LNCaP clone FGC (cell line): Measurements from ENCODE around the gene GRAMD4.

ENCODE experiments used
- DNase-seq: peaks from one replicate; pipeline ENCODE4 v3.0.0-alpha.2; 2011; ENCODE audit warnings: low read depth
- H3K4me3 ChIP-seq: 2 replicates; pipeline ENCODE4 v1.5.1; 2011; ENCODE audit warnings: mild to moderate bottlenecking, low read depth, low read length, control low read depth
- TF ChIP-seq, protein P1 (sequence below): IDR thresholded peaks from 2 replicates; pipeline ENCODE4 v1.5.1; 2012; ENCODE audit warnings: mild to moderate bottlenecking; ENCODE audit not compliant: control insufficient read depth, insufficient read depth; ENCODE audit errors: extremely low read depth

Gene GRAMD4

DNA sequence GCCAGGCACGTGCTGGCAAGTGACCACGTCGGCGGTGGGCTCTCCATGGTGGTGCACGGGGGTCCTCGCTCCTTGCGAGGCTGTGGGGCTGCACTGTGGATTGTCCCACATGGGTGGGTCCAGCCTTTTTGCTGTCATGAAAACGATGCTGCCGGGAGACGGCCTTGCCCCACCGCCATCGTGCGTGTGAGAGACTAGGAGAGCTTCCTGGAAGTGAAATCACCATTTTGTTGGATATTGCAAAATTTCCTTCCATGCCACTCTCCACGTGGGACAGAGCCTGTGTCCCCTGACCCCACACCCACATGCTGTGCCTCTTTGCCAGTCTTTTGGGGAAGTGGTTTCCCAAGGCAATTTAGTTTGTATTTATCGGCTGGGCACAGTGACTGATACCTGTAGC lies 18.2 kb upstream of the GRAMD4 start:
- DNase-seq, result no peak
- no peak overlapping the region for H3K4me3 ChIP-seq
- TF ChIP-seq, protein P1, sequence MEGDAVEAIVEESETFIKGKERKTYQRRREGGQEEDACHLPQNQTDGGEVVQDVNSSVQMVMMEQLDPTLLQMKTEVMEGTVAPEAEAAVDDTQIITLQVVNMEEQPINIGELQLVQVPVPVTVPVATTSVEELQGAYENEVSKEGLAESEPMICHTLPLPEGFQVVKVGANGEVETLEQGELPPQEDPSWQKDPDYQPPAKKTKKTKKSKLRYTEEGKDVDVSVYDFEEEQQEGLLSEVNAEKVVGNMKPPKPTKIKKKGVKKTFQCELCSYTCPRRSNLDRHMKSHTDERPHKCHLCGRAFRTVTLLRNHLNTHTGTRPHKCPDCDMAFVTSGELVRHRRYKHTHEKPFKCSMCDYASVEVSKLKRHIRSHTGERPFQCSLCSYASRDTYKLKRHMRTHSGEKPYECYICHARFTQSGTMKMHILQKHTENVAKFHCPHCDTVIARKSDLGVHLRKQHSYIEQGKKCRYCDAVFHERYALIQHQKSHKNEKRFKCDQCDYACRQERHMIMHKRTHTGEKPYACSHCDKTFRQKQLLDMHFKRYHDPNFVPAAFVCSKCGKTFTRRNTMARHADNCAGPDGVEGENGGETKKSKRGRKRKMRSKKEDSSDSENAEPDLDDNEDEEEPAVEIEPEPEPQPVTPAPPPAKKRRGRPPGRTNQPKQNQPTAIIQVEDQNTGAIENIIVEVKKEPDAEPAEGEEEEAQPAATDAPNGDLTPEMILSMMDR, result no peak

DNA sequence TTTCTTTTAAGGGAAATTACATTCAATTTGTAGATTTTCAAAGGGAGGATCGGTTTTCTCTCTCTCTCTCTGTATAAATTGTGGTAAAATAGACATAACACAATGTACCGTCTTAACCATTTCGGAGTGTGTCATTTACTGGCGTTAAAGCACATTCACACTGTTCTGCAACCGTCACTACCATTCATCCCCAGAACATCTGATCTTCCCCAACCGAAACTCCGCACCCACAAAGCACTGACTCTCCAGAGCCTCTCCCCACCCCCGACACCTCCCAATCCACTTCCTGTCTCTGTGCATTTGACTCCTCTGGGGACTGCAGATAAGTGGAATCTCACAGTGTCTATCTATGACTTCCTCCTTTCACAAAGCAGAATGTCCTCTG lies 15.9 kb upstream of the GRAMD4 start:
- DNase-seq, result no peak
- no peak overlapping the region for H3K4me3 ChIP-seq
- TF ChIP-seq, protein P1, result no peak

DNA sequence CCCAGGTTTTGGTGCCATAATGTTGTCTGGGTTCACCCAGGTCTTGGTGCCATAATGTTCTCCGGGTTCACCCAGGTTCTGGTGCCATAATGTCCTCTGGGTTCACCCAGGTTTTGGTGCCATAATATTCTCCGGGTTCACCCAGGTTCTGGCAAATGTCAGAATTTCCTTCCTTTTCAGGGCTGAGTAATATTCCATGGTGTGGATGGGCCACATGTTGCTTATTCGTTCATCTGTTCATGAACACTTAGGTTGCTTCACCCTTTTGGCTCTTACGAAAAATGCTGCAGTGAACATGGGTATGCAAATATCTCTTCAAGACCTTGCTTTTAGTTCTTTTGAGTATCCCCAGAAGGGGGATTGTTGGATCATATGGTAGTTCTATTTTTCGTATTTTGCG lies 15.1 kb upstream of the GRAMD4 start:
- TF ChIP-seq, protein P1, result no peak
- DNase-seq, result no peak
- H3K4me3 ChIP-seq, result no peak overlapping the region

DNA sequence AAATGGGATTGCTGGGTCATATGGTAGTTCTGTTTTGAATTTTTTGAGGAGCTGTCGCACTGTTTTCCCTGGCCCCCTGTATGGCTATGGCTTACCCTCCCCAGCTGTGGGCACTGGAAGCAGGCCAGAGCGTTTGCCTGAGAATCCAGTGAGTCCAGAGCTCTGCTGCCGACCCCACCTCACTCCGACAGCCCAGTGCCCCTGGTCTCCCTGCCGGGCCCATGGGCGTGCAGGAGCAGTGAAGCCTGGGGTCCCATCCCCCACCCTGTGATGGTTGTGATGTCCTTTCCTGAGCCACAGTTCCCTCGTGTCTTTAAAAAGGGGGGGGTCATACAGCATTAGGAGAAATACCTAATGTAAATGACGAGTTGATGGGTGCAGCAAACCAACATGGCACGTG lies 13.3 kb upstream of the GRAMD4 start:
- TF ChIP-seq, protein P1, result no peak
- no peak for DNase-seq
- no peak overlapping the region for H3K4me3 ChIP-seq

DNA sequence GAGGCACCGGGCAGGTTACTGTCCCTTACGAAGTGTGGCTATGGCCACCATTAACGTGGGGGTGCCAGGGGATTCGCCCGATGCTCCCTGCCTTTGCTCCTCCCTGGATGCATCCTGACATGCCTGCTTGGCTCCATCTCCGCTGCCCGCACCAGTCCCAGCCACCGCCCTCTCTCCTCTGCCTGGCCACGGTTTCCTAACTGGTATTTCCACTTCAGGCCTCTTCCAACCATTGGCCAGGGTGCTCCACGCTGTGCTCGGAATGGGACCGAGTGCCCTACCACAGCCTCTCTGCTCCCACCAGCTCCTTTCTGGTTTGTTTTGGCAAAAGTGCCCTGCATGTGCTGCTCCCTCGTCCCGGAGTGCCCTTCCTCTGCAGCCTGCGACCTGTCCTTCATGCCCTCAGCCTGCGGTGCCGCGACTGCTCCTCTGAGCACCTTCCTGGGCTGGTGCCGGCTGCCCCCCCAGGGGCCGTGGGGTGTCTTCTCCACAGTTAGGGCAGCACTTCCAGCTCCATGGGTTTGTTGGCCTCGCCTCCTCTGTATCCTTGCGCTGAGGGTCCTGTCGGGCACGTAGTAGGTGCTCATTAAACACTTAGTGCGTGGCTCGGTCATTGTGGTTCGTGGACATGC lies 12.6 kb upstream of the GRAMD4 start:
- H3K4me3 ChIP-seq, result no peak overlapping the region
- peak; percentile 14 for DNase-seq
- TF ChIP-seq, protein P1, result no peak

DNA sequence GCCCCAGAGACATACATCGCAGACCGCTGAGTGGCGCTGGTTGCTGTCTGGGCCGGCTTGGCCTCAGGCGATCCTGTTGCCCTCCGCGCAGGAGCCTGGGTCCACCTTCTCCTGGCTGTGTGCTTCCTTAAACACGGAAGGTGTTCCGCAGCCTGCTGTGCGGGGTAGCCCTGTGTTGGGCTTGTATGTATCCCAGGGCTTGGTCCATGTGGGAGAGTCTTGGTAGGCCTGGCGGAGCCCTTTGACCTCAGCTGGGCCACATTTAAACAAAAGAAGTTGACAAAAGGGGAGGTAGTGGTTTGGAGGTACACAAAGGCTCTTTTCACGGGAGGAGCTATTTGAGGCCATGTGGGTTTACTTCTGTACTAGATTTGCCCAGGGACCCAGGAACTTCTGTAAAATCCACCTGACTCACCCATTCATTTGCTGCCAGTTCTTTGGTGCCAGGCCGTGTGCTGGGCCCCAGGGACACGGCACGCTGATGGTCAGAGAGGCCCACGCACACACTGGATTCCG lies 11.0 kb upstream of the GRAMD4 start:
- H3K4me3 ChIP-seq, result no peak overlapping the region
- DNase-seq, result no peak
- TF ChIP-seq, protein P1, result no peak

DNA sequence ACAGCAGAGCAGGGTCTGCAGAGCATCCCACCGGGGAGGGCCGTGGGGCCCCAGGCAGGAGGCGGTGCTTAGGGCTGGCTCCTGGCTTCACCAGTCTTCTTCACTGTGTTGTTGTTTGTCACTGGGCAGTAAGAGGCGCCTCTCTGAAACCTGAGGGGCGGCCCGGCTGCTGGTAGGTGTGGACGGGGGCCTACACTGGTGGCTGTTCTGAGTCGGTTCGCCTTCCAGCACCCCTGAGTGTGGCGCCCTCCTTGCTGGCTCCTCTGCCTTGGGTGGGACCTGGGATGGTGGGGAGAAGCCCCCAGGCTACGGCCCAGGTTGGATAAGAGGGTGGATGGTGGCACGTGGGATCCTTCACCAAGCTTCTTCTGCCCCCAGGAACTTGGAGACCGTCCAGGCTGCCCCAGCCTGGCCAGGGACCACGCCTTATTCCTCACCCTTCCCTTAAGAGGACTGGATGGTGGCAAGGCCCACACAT lies 10.4 kb upstream of the GRAMD4 start:
- no peak for DNase-seq
- TF ChIP-seq, protein P1, result no peak
- no peak overlapping the region for H3K4me3 ChIP-seq
